IPS DF 6.9 (cell line): Measurements from ENCODE around the gene GIPC2.

Experiments
- DNase-seq: peaks from one replicate; pipeline ENCODE4 v3.0.0-alpha.2; 2013; ENCODE audit warnings: low read depth, low spot score
- H3K27ac ChIP-seq: one replicate; pipeline ENCODE4 v1.5.1; 2013; ENCODE audit warnings: low read length, control low read depth
- H3K27me3 ChIP-seq: 2 replicates; pipeline ENCODE4 v1.6.1; 2013; ENCODE audit warnings: mild to moderate bottlenecking, low read length; ENCODE audit not compliant: control insufficient read depth, insufficient read depth
- H3K36me3 ChIP-seq: 2 replicates; pipeline ENCODE4 v1.6.1; 2013; ENCODE audit warnings: low read length; ENCODE audit not compliant: control insufficient read depth, insufficient read depth
- H3K4me1 ChIP-seq: 2 replicates; pipeline ENCODE4 v1.6.1; 2013; ENCODE audit warnings: low read length; ENCODE audit not compliant: control insufficient read depth, insufficient read depth
- H3K4me3 ChIP-seq: 2 replicates; pipeline ENCODE4 v1.5.1; 2013; ENCODE audit warnings: mild to moderate bottlenecking, low read length
- H3K9me3 ChIP-seq: 2 replicates; pipeline ENCODE4 v1.6.1; 2013; ENCODE audit warnings: low read length, inconsistent platforms; ENCODE audit not compliant: control insufficient read depth, insufficient read depth
- WGBS: extraction: QIAGEN DNeasy Blood & Tissue Kit; methylation state at CpG from one replicate; pipeline ENCODE4 v1.1.7; 2013; ENCODE audit warnings: mixed read lengths, missing lambda C conversion rate; ENCODE audit not compliant: insufficient read length, insufficient coverage; 5-methylcytosine and 5-hydroxymethylcytosine counted together

The GIPC2 gene

GRCh38 chr1:78141531-78142231 is 95.9 kb downstream of the GIPC2 start:
- WGBS = no CpG with 5 or more reads among the region's 3 CpGs
- no peak for DNase-seq
- Histone ChIP-seq H3K36me3 (no peaks in the 10 kb centered on the region), H3K27ac (no peak overlapping the region), H3K9me3 (no peaks in the 10 kb centered on the region), H3K27me3 (no peaks in the 10 kb centered on the region), H3K4me1 (no peaks in the 10 kb centered on the region), H3K4me3 (no peak overlapping the region)

GRCh38 chr1:78142736-78143135 is 97.0 kb downstream of the GIPC2 start:
- no peaks in the 10 kb centered on the region for H3K27me3 ChIP-seq
- WGBS = no CpG with 5 or more reads among the region's 4 CpGs
- H3K4me3 ChIP-seq = no peak overlapping the region
- H3K4me1 ChIP-seq = no peaks in the 10 kb centered on the region
- DNase-seq = no peak
- no peaks in the 10 kb centered on the region for H3K36me3 ChIP-seq
- no peaks in the 10 kb centered on the region for H3K9me3 ChIP-seq
- no peak overlapping the region for H3K27ac ChIP-seq

GRCh38 chr1:78143152-78143551 is 97.4 kb downstream of the GIPC2 start:
- Histone ChIP-seq H3K36me3 (no peaks in the 10 kb centered on the region), H3K4me3 (no peak overlapping the region), H3K27ac (no peak overlapping the region), H3K4me1 (no peaks in the 10 kb centered on the region), H3K27me3 (no peaks in the 10 kb centered on the region), H3K9me3 (no peaks in the 10 kb centered on the region)
- no CpG with 5 or more reads among the region's 4 CpGs for WGBS
- no peak for DNase-seq

GRCh38 chr1:78143673-78144072 is 97.9 kb downstream of the GIPC2 start:
- H3K36me3 ChIP-seq = no peaks in the 10 kb centered on the region
- WGBS = no CpG with 5 or more reads among the region's 2 CpGs

GRCh38 chr1:78145105-78145580 is 99.4 kb downstream of the GIPC2 start:
- H3K9me3 ChIP-seq = no peaks in the 10 kb centered on the region
- H3K36me3 ChIP-seq = no peaks in the 10 kb centered on the region
- WGBS = no CpG with 5 or more reads among the region's 2 CpGs
- H3K4me1 ChIP-seq = no peaks in the 10 kb centered on the region
- H3K27ac ChIP-seq = no peak overlapping the region
- no peaks in the 10 kb centered on the region for H3K27me3 ChIP-seq
- H3K4me3 ChIP-seq = no peak overlapping the region
- no peak for DNase-seq

More at GRCh38 chr1:78143673-78144072, 97.9 kb downstream of the GIPC2 start:
- no peak for DNase-seq
- Histone ChIP-seq H3K4me3 (no peak overlapping the region), H3K4me1 (no peaks in the 10 kb centered on the region), H3K9me3 (no peaks in the 10 kb centered on the region), H3K27me3 (no peaks in the 10 kb centered on the region), H3K27ac (no peak overlapping the region)

GRCh38 chr1:78146205-78146771 is 100.5 kb downstream of the GIPC2 start:
- WGBS = no CpG with 5 or more reads among the region's 2 CpGs
- Histone ChIP-seq H3K27me3 (no peaks in the 10 kb centered on the region), H3K36me3 (no peaks in the 10 kb centered on the region), H3K27ac (no peak overlapping the region), H3K4me3 (no peak overlapping the region), H3K9me3 (no peaks in the 10 kb centered on the region), H3K4me1 (no peaks in the 10 kb centered on the region)
- DNase-seq = no peak

- H3K4me3 ChIP-seq = no peak overlapping the region
- no CpG with 5 or more reads among the region's 5 CpGs for WGBS
- no peak overlapping the region for H3K27ac ChIP-seq
Measured at GRCh38 chr1:78147031-78147430, 101.3 kb downstream of the GIPC2 start.

GRCh38 chr1:78153092-78153736 is 107.4 kb downstream of the GIPC2 start:
- Histone ChIP-seq H3K27ac (no peak overlapping the region), H3K4me3 (no peak overlapping the region), H3K4me1 (no peaks in the 10 kb centered on the region; the same call in 1 of the 2 replicates), H3K27me3 (no peaks in the 10 kb centered on the region), H3K36me3 (no peaks in the 10 kb centered on the region), H3K9me3 (no peaks in the 10 kb centered on the region)
- DNase-seq = no peak
- no CpG with 5 or more reads among the region's 4 CpGs for WGBS

More at GRCh38 chr1:78147031-78147430, 101.3 kb downstream of the GIPC2 start:
- Histone ChIP-seq H3K27me3 (no peaks in the 10 kb centered on the region), H3K4me1 (no peaks in the 10 kb centered on the region), H3K9me3 (no peaks in the 10 kb centered on the region), H3K36me3 (no peaks in the 10 kb centered on the region)
- DNase-seq = no peak

GRCh38 chr1:78155121-78155520 is 109.4 kb downstream of the GIPC2 start:
- WGBS = no CpG with 5 or more reads among the region's 4 CpGs
- Histone ChIP-seq H3K27ac (no peak overlapping the region), H3K4me3 (no peak overlapping the region), H3K36me3 (no peaks in the 10 kb centered on the region), H3K4me1 (no peaks in the 10 kb centered on the region; the same call in 1 of the 2 replicates), H3K27me3 (no peaks in the 10 kb centered on the region), H3K9me3 (no peaks in the 10 kb centered on the region)
- DNase-seq = peak; percentile 43

- Histone ChIP-seq H3K36me3 (no peaks in the 10 kb centered on the region), H3K4me1 (no peaks in the 10 kb centered on the region; the same call in 1 of the 2 replicates), H3K27ac (no peak overlapping the region), H3K9me3 (no peaks in the 10 kb centered on the region), H3K4me3 (no peak overlapping the region), H3K27me3 (no peaks in the 10 kb centered on the region)
- DNase-seq = no peak
Measured at GRCh38 chr1:78156805-78157521, 111.2 kb downstream of the GIPC2 start.
